Mesothelial cell of epicardium (in vitro differentiated cells): ENCODE results near the gene CD58. TPM values are rescaled to one million over a fixed set of nuclear protein-coding genes. Genes with fewer than 3 reads are reported as not detected.
"Not testable (repeated sequence)": the region's sequence is repeated elsewhere in the genome, so short reads cannot be mapped to it uniquely, and the experiment has no call there.

Experiments used
- DNase-seq, 2 experiments: peaks; one replicate each; pipeline ENCODE4 v3.0.0; 2021; ENCODE audit warnings: low spot score in 2 of 2; ENCODE audit not compliant: unreplicated experiment in 2 of 2
- H3K27ac Mint-ChIP-seq: 2 replicates; pipeline ENCODE4 v1.8.0; 2021; ENCODE audit warnings: mixed read lengths
- H3K27me3 Mint-ChIP-seq: 2 replicates; pipeline ENCODE4 v1.8.0; 2021; ENCODE audit warnings: low read depth, mixed read lengths
- H3K36me3 Mint-ChIP-seq: 2 replicates; pipeline ENCODE4 v1.8.0; 2021; ENCODE audit warnings: mixed read lengths
- H3K4me1 Mint-ChIP-seq: 2 replicates; pipeline ENCODE4 v1.8.0; 2021; ENCODE audit warnings: mixed read lengths
- H3K4me3 Mint-ChIP-seq: 2 replicates; pipeline ENCODE4 v1.8.0; 2021; ENCODE audit warnings: mild to moderate bottlenecking, moderate library complexity, mixed read lengths
- H3K9me3 Mint-ChIP-seq: 2 replicates; pipeline ENCODE4 v1.8.0; 2021; ENCODE audit warnings: mixed read lengths
- total RNA-seq: library from RNA; stranded (reverse); gene quantifications from 3 replicates; pipeline ENCODE4 v1.2.1, GENCODE V29; 2021
- TF ChIP-seq, protein P1 (sequence below): fragments of 200-600 bp; sonication (generic); IDR thresholded peaks from one replicate; pipeline ENCODE4 v1.5.0; 2021; ENCODE audit warnings: antibody characterized with exemption; ENCODE audit not compliant: unreplicated experiment

The CD58 gene
- total RNA-seq, 1 donor from 2014 or later = 6.6 TPM

DNA sequence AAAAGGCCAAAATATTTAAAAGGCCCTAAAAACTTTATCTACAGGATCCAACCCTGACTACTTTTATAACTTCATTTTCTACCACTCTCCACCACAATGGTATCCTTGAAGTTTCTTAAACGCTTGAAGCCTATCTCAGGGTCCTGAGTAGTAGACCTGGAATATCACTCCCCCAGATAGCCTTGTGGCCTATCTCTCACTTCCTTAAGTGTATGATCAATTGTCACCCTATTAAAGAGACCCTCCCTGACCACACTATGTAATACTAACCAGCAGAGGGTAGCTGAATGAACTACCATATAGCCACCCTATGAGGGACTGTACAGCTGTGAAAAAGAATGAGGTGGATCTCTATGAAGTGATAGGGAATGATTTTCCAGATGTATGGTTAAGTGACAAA, 5.6 kb downstream of the CD58 start:
- Mint-ChIP-seq H3K27me3 (no peaks in the 10 kb centered on the region), H3K9me3 (peaks cover 16% of the 10 kb centered on the region), H3K4me3 (no peak overlapping the region), H3K4me1 (peaks cover 8% of the 10 kb centered on the region), H3K36me3 (peaks cover 16% of the 10 kb centered on the region), H3K27ac (no peak overlapping the region)
- DNase-seq = no peak
- TF ChIP-seq, protein P1, sequence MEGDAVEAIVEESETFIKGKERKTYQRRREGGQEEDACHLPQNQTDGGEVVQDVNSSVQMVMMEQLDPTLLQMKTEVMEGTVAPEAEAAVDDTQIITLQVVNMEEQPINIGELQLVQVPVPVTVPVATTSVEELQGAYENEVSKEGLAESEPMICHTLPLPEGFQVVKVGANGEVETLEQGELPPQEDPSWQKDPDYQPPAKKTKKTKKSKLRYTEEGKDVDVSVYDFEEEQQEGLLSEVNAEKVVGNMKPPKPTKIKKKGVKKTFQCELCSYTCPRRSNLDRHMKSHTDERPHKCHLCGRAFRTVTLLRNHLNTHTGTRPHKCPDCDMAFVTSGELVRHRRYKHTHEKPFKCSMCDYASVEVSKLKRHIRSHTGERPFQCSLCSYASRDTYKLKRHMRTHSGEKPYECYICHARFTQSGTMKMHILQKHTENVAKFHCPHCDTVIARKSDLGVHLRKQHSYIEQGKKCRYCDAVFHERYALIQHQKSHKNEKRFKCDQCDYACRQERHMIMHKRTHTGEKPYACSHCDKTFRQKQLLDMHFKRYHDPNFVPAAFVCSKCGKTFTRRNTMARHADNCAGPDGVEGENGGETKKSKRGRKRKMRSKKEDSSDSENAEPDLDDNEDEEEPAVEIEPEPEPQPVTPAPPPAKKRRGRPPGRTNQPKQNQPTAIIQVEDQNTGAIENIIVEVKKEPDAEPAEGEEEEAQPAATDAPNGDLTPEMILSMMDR = no peak

DNA sequence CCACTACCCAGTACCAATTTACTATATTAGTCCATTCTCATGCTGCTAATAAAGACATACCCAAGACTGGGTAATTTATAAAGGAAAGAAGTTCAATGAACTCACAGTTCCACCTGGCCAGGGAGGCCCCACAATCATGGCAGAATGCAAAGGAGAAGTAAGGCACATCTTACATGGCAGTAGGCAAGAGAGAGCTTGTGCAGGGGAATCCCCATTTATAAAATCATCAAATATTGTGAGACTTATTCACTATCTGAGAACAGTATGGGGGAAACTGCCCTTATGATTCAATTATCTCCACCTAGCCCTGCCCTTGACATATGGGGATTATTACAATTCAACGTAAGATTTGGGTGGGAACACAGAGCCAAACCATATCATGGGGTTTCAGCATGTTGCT, 6.4 kb downstream of the CD58 start:
- DNase-seq = no peak
- TF ChIP-seq, protein P1 = no peak
- peaks cover 16% of the 10 kb centered on the region for H3K9me3 Mint-ChIP-seq
- H3K27me3 Mint-ChIP-seq = no peaks in the 10 kb centered on the region
- peaks cover 2% of the 10 kb centered on the region for H3K4me1 Mint-ChIP-seq
- no peak overlapping the region for H3K27ac Mint-ChIP-seq
- no peak overlapping the region for H3K4me3 Mint-ChIP-seq
- H3K36me3 Mint-ChIP-seq = peaks cover 16% of the 10 kb centered on the region

DNA sequence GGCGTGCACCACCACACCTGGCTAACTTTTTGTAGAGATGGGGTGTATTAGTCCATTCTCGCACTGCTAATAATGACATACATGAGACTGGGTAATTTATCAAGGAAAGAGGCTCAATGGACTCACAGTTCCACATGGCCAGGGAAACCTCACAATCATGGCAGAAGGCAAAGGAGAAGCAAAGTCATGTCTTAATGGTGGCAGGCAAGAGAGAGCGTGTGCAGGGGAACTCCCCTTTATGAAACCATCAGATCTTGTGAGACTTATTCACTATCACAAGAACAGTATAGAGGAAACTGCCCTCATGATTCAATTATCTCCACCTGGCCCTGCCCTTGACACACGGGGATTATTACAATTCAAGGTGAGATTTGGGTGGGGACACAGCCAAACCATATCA, 8.4 kb downstream of the CD58 start:
- not testable (repeated sequence) for H3K27ac Mint-ChIP-seq, H3K4me1 Mint-ChIP-seq, DNase-seq, H3K4me3 Mint-ChIP-seq, H3K27me3 Mint-ChIP-seq
- peaks cover 16% of the 10 kb centered on the region for H3K36me3 Mint-ChIP-seq
- H3K9me3 Mint-ChIP-seq = peaks cover 16% of the 10 kb centered on the region

DNA sequence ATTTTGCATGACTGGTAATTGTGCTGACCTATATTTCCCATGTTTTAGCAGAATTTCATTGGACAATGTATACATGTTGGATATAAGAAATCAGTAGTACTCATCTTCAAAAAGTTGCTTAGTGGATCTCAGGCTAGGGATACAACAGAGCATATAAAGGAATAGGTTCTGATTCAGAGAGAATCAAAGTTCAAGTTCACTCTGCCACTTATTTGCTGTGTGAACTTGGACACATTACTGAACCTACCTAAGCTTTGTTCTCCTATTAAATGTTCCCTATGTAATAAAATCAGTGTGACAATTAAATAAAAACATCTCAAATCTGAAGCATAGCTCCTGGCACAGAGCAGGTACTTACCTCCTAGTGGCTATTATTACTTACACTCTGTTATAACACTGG, 9.3 kb downstream of the CD58 start:
- Mint-ChIP-seq H3K36me3 (peaks cover 16% of the 10 kb centered on the region), H3K4me3 (no peak overlapping the region), H3K27me3 (no peaks in the 10 kb centered on the region), H3K9me3 (peaks cover 16% of the 10 kb centered on the region), H3K27ac (no peak overlapping the region), H3K4me1 (no peaks in the 10 kb centered on the region)
- TF ChIP-seq, protein P1 = no peak
- no peak for DNase-seq

DNA sequence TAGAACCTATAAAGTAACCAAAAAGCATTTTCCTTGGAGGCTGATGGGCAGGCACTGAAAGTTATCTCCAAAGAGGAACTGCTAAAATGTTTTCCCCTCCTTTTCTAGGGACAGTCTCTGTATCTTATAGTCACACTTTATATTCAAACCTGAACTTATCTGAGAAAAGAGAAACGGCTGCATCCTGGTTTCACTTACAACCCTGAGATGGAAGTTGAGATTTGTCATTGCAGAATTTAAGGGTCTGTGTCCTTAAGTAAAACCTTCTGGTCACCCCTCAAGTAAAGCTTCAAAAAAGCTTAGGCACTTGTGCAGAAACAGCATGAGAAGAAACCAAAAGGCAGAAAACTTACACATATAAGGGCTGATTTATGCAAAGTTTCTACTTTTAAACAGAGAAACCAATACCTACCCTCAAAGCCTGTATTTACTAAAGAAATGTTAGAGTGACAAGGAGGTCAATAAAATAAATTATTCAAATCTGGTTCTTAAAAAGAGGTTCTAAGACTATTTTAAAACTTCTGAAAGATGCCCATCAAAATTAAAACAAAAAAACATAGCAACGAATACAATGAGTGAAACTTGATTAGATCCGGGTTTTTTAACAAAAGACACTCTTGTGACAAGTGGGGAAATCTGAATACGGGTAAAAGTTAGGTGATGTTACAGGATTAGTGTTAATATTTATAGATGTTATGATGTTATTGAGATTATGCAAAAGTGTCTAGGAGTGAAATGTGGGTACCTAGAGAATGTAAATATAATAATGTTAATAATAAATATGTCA, 9.9 kb downstream of the CD58 start:
- Mint-ChIP-seq H3K36me3 (peaks cover 16% of the 10 kb centered on the region), H3K27ac (no peak overlapping the region), H3K9me3 (peaks cover 16% of the 10 kb centered on the region), H3K4me3 (no peak overlapping the region), H3K27me3 (no peaks in the 10 kb centered on the region), H3K4me1 (no peaks in the 10 kb centered on the region)
- TF ChIP-seq, protein P1 = no peak
- no peak for DNase-seq

DNA sequence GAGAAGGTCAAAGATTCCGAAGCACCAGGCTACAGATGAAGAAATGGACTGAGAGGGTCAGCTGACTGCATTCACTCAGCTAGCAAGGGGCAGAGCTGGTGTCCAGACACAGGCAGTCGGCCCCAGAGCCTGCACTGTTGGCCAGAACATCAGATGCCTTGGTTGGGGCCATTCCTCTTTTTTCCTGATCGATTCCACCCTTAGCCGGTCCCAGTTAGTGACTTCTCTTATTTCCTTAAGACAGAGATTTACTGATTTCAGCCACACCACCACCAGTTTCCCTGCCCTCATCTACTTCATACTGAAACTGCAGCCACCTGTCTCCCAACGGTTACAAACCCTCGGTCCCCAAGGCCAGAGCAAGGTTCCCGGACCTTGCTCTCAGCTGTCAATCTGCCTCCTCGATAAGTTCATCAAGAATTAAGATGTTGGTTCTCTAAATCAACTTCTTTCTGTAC, 11.5 kb downstream of the CD58 start:
- peaks cover 1% of the 10 kb centered on the region for H3K4me1 Mint-ChIP-seq
- H3K4me3 Mint-ChIP-seq = no peak overlapping the region
- peaks cover 12% of the 10 kb centered on the region for H3K36me3 Mint-ChIP-seq
- peaks cover 15% of the 10 kb centered on the region for H3K9me3 Mint-ChIP-seq
- no peak overlapping the region for H3K27ac Mint-ChIP-seq
- TF ChIP-seq, protein P1 = no peak
- no peaks in the 10 kb centered on the region for H3K27me3 Mint-ChIP-seq
- no peak for DNase-seq
